ENCODE measurements around the gene ARVCF.

DNA sequence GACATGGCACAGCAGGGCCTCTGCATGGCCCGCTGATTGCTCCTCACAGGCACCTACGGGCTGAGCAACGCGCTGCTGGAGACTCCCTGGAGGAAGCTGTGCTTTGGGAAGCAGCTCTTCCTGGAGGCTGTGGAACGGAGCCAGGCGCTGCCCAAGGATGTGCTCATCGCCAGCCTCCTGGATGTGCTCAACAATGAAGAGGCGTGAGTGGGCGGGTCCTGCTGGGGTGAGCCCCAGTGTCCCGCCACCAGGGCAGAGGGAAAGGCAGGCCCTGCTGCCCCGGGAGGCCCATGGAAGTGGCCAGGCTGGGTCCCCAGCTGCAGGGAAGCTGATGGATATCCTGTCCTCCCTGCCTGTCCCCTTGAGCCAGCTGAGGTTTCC is 44.8 kb upstream of the ARVCF start:
- TF ChIP-seq, protein P1, sequence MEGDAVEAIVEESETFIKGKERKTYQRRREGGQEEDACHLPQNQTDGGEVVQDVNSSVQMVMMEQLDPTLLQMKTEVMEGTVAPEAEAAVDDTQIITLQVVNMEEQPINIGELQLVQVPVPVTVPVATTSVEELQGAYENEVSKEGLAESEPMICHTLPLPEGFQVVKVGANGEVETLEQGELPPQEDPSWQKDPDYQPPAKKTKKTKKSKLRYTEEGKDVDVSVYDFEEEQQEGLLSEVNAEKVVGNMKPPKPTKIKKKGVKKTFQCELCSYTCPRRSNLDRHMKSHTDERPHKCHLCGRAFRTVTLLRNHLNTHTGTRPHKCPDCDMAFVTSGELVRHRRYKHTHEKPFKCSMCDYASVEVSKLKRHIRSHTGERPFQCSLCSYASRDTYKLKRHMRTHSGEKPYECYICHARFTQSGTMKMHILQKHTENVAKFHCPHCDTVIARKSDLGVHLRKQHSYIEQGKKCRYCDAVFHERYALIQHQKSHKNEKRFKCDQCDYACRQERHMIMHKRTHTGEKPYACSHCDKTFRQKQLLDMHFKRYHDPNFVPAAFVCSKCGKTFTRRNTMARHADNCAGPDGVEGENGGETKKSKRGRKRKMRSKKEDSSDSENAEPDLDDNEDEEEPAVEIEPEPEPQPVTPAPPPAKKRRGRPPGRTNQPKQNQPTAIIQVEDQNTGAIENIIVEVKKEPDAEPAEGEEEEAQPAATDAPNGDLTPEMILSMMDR (IDR thresholded peaks at IDR 0.05), result no peak
- TF ChIP-seq POLR2AphosphoS5 (IDR thresholded peaks at IDR 0.05) (no peak), EP300 (IDR thresholded peaks at IDR 0.05) (no peak), POLR2A (IDR thresholded peaks at IDR 0.05) (no peak)
